Stomach (tissue), 9 donors: ENCODE measurements around the gene CASTOR1. TPM values are rescaled to one million over a fixed set of nuclear protein-coding genes. Genes with fewer than 3 reads are reported as not detected.

Experiments used
- DNase-seq, 2 donors: peaks; one replicate each; pipeline versions ENCODE4 v3.0.0 to v3.0.0-alpha.2; 2013 to 2019
- H3K27ac ChIP-seq, 5 donors: fragments of 200-600 bp in 4 of 5; sonication (generic) in 4 of 5; one replicate each; pipeline ENCODE4 v1.5.1; 2013 to 2019; ENCODE audit warnings: mild to moderate bottlenecking in 1 of 5, moderate library complexity in 1 of 5
- H3K27me3 ChIP-seq, 3 donors: fragments of 200-600 bp; sonication (generic); one replicate each; pipeline ENCODE4 v1.5.1; 2017 to 2019; ENCODE audit warnings: mixed run types in 1 of 3
- H3K36me3 ChIP-seq, 4 donors: fragments of 200-600 bp; sonication (generic); 1 replicate in 3 of 4; 2 replicates in 1 of 4; pipeline ENCODE4 v1.5.1; 2016 to 2019
- H3K4me1 ChIP-seq, 4 donors: fragments of 200-600 bp; sonication (generic); one replicate each; pipeline ENCODE4 v1.5.1; 2016 to 2019
- H3K4me3 ChIP-seq, 4 donors: fragments of 200-600 bp; sonication (generic) in 3 of 4; one replicate each; pipeline ENCODE4 v1.5.1; 2016 to 2019; ENCODE audit warnings: mild to moderate bottlenecking in 1 of 4
- H3K9me3 ChIP-seq, 4 donors: fragments of 200-600 bp; sonication (generic); one replicate each; pipeline ENCODE4 v1.5.1; 2016 to 2019
- CTCF ChIP-seq, 7 experiments: fragments of 450-650 bp in 4 of 7; fragments of 200-600 bp in 3 of 7; sonication (generic) in 3 of 7; IDR thresholded peaks; one replicate each; pipeline ENCODE4 v1.5.1; 2016 to 2019; ENCODE audit warnings: antibody characterized with exemption in 7 of 7, control low read depth in 2 of 7, mild to moderate bottlenecking in 1 of 7
- EP300 ChIP-seq: sonication (generic); formaldehyde crosslinking; IDR thresholded peaks from one replicate; pipeline ENCODE4 v1.6.1; 2017; ENCODE audit warnings: antibody characterized with exemption
- POLR2A ChIP-seq, 4 donors: fragments of 450-650 bp; IDR thresholded peaks; one replicate each; pipeline ENCODE4 v1.6.1; 2016; ENCODE audit warnings: antibody characterized with exemption in 4 of 4, control low read depth in 2 of 4, mild to moderate bottlenecking in 1 of 4, moderate library complexity in 1 of 4
- POLR2AphosphoS5 ChIP-seq, 3 donors: sonication (generic); formaldehyde crosslinking; IDR thresholded peaks; one replicate each; pipeline ENCODE4 v1.6.1; 2016; ENCODE audit warnings: antibody characterized with exemption in 3 of 3
- WGBS, 5 donors: extraction: QIAGEN DNeasy Blood & Tissue Kit in 3 of 5; methylation state at CpG; one replicate each; pipeline versions ENCODE4 v1.1.5 to v1.1.7; 2013 to 2018; 5-methylcytosine and 5-hydroxymethylcytosine counted together
- intact Hi-C: fragments of 100-400 bp; cut with DNase I; formaldehyde crosslinking; loops from one replicate; pipeline ENCODE4 v1.15.1; 2023; ENCODE audit warnings: low total_unique reads
- polyA plus RNA-seq, 3 donors: library from polyadenylated mRNA; stranded (reverse); fragments of 200-250 nt; gene quantifications; one replicate each; pipeline ENCODE4 v1.2.3, GENCODE V29; 2013
- total RNA-seq, 5 donors: library from RNA; depleted of rRNA; stranded (reverse); fragments of >200 nt; gene quantifications; one replicate each; pipeline versions ENCODE4 v1.1.0 to v1.2.3, GENCODE V29; 2014 to 2016
- donor health status: healthy with polysubstance abuse.
- donor health status: Bipolar disorder and iron deficiency.
- donor health status: healthy.

The CASTOR1 gene
- total and polyA plus RNA-seq, 8 donors, result 1.2 to 57.8 (median 5.3) TPM

GRCh38 chr22:30282616-30283046 lies 6.7 kb downstream of the CASTOR1 start:
- no peak overlapping the region for H3K27ac ChIP-seq
- no peak overlapping the region for H3K4me3 ChIP-seq
- no peaks in the 10 kb centered on the region for H3K9me3 ChIP-seq
- intact Hi-C loops, result no loop called here
- no peak for DNase-seq
- H3K36me3 ChIP-seq, result peaks cover 8 to 40% (median 30%) of the 10 kb centered on the region in 4 donors
- H3K4me1 ChIP-seq, result peaks cover 5 to 45% (median 13%) of the 10 kb centered on the region in 4 donors
- no peaks in the 10 kb centered on the region for H3K27me3 ChIP-seq
- TF ChIP-seq POLR2A (IDR thresholded peaks at IDR 0.05), result no peak
- no peak for TF ChIP-seq POLR2AphosphoS5 (IDR thresholded peaks at IDR 0.05)
- TF ChIP-seq CTCF (IDR thresholded peaks at IDR 0.05), result no peak
- TF ChIP-seq EP300, result no peak
- 67 to 79% (median 73%) methylated on average over 5 to 7 of the region's 7 CpGs for WGBS, 5 donors

GRCh38 chr22:30280505-30280904 lies 8.8 kb downstream of the CASTOR1 start:
- DNase-seq, result no peak
- intact Hi-C loops, result no loop called here
- 67 to 77% (median 73%) methylated on average over 8 of the region's 8 CpGs for WGBS, 5 donors
- Histone ChIP-seq H3K27me3 (no peaks in the 10 kb centered on the region), H3K4me3 (no peak overlapping the region), H3K9me3 (no peaks in the 10 kb centered on the region), H3K27ac (no peak overlapping the region), H3K36me3 (peaks cover 5 to 24% (median 19%) of the 10 kb centered on the region in 4 donors), H3K4me1 (peaks cover 0 to 44% (median 10%) of the 10 kb centered on the region in 4 donors)
- TF ChIP-seq POLR2AphosphoS5 (IDR thresholded peaks at IDR 0.05) (no peak), CTCF (IDR thresholded peaks at IDR 0.05) (no peak), POLR2A (IDR thresholded peaks at IDR 0.05) (no peak), EP300 (no peak)

- H3K4me1 ChIP-seq, result peaks cover 0 to 46% (median 10%) of the 10 kb centered on the region in 4 donors
- WGBS, 5 donors, result 89 to 97% (median 90%) methylated on average over 5 of the region's 5 CpGs
- intact Hi-C loops, result no loop called here
These were observed 9.4 kb downstream of the CASTOR1 start for GRCh38 chr22:30279932-30280331.

GRCh38 chr22:30279046-30279788 lies 10.1 kb downstream of the CASTOR1 start:
- TF ChIP-seq EP300, result no peak
- no peak for TF ChIP-seq CTCF (IDR thresholded peaks at IDR 0.05)
- TF ChIP-seq POLR2A (IDR thresholded peaks at IDR 0.05), result no peak
- TF ChIP-seq POLR2AphosphoS5 (IDR thresholded peaks at IDR 0.05), result no peak
- 66 to 79% (median 70%) methylated on average over 5 to 16 of the region's 16 CpGs for WGBS, 5 donors
- intact Hi-C loops, result no loop called here
- DNase-seq, result no peak
- Histone ChIP-seq H3K4me1 (peaks cover 0 to 46% (median 10%) of the 10 kb centered on the region in 4 donors), H3K27me3 (no peaks in the 10 kb centered on the region), H3K27ac (no peak overlapping the region), H3K4me3 (no peak overlapping the region), H3K36me3 (peaks cover 0 to 11% (median 6%) of the 10 kb centered on the region in 4 donors), H3K9me3 (no peaks in the 10 kb centered on the region)

More at GRCh38 chr22:30279932-30280331, 9.4 kb downstream of the CASTOR1 start:
- H3K4me3 ChIP-seq, result no peak overlapping the region
- H3K27ac ChIP-seq, result no peak overlapping the region
- peaks cover 0 to 18% (median 13%) of the 10 kb centered on the region in 4 donors for H3K36me3 ChIP-seq
- no peak for TF ChIP-seq POLR2AphosphoS5 (IDR thresholded peaks at IDR 0.05)
- no peaks in the 10 kb centered on the region for H3K9me3 ChIP-seq
- H3K27me3 ChIP-seq, result no peaks in the 10 kb centered on the region
- no peak for DNase-seq
